ENCODE results near the gene POLR3C. TPM values are rescaled to one million over a fixed set of nuclear protein-coding genes. Genes with fewer than 3 reads are reported as not detected.
"Not testable (repeated sequence)": the region's sequence is repeated elsewhere in the genome, so short reads cannot be mapped to it uniquely, and the experiment has no call there.

The POLR3C gene
- total RNA-seq, 2 donors from 2014 or later = 16.0 to 19.5 TPM

DNA sequence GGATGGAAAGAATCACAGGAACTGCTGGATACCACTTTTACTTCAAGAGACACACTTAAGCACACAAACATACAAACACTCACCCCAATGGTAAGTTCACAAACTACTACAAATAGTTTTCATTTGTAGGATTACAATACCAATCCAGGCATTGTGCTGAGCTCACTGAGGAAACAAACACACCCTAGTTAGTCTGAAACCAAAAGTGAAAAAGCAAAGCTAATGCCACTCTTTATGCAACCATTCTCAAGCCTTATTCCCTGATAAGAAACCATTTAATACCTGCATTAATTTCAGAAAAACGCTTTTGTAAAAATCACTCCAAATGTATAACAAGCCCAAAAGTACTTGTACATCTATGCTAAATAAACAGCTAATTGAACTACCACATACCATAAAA is 38.5 kb upstream of the POLR3C start:
- no peaks in the 10 kb centered on the region for H3K36me3 ChIP-seq
- peak overlapping the region; percentile 34 to 78 for H3K27ac ChIP-seq
- peaks cover 0 to 38% of the 10 kb centered on the region in 2 donors for H3K4me1 ChIP-seq

DNA sequence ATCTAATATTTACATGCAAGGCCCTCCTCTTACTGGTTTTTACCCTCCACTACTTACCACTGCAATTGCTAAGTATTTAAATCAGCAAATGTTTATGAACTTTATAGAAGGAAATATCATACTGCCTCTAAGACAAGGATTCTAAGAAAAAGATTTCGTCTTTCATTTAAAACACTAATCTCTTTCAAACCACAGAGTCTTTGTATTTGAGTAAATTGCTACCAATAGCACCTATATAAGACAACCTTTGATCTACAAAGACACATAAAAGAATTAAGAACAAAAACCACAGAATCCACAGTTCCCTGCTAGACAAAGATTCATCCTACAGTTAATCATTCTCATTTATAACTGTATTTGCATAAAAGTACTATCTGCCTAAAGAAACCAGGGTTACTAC is 37.7 kb upstream of the POLR3C start:
- Histone ChIP-seq H3K9me3 (no peaks in the 10 kb centered on the region), H3K4me3 (no peak overlapping the region), H3K36me3 (no peaks in the 10 kb centered on the region), H3K27me3 (no peaks in the 10 kb centered on the region), H3K27ac (peak overlapping the region; percentile 34 to 78), H3K4me1 (peaks cover 0 to 32% of the 10 kb centered on the region in 2 donors)
- DNase-seq (ENCODE audit: low spot score) = no peak
- TF ChIP-seq, protein P1, sequence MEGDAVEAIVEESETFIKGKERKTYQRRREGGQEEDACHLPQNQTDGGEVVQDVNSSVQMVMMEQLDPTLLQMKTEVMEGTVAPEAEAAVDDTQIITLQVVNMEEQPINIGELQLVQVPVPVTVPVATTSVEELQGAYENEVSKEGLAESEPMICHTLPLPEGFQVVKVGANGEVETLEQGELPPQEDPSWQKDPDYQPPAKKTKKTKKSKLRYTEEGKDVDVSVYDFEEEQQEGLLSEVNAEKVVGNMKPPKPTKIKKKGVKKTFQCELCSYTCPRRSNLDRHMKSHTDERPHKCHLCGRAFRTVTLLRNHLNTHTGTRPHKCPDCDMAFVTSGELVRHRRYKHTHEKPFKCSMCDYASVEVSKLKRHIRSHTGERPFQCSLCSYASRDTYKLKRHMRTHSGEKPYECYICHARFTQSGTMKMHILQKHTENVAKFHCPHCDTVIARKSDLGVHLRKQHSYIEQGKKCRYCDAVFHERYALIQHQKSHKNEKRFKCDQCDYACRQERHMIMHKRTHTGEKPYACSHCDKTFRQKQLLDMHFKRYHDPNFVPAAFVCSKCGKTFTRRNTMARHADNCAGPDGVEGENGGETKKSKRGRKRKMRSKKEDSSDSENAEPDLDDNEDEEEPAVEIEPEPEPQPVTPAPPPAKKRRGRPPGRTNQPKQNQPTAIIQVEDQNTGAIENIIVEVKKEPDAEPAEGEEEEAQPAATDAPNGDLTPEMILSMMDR (IDR thresholded peaks at IDR 0.05) = no peak

More for the DNA sequence above, 38.5 kb upstream of the POLR3C start:
- Histone ChIP-seq H3K27me3 (no peaks in the 10 kb centered on the region), H3K4me3 (no peak overlapping the region), H3K9me3 (no peaks in the 10 kb centered on the region)
- no peak for DNase-seq (ENCODE audit: low spot score)
- TF ChIP-seq, protein P1 (IDR thresholded peaks at IDR 0.05) = no peak

DNA sequence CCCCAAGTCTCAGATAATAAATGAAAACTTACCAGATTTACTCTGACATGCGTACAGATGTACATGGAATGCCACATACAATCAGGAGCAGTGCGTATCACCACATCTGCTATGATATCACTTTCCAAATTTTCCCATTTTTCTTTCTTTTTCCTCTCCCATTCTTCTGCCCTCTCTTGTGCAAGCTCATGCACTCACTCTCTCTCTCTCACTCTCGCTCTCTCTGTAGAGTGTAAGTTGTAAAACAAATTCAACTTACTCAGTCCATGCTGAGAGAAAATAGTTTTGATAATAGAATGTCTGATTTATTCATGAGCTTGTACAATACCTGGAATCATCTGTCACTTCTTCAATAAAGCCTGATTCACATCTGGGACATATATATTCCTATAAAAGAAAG is 35.4 kb upstream of the POLR3C start:
- DNase-seq (ENCODE audit: low spot score) = no peak
- Histone ChIP-seq H3K36me3 (peaks cover 3% of the 10 kb centered on the region), H3K9me3 (no peaks in the 10 kb centered on the region), H3K27me3 (no peaks in the 10 kb centered on the region), H3K4me1 (peaks cover 0 to 24% of the 10 kb centered on the region in 2 donors), H3K27ac (no peak overlapping the region), H3K4me3 (no peak overlapping the region)
- TF ChIP-seq, protein P1 (IDR thresholded peaks at IDR 0.05) = no peak

DNA sequence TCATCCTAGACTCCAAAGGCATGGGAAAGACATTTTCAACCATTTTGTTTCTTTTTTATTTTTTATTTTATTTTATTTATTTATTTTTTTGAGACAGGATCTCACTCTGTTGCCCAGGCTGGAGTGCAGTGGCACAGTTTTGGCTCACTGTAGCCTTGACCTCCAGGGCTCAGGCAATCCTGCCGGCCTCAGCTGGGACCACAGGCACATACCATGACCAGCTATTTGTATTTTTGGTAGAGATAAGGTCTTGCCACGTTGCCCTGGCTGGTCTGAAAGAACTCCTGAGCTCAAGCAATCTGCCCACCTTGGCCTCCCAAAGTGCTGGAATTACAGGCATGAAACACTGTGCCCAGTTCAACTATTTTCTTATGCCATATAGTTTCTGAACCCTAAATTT is 32.1 kb upstream of the POLR3C start:
- not testable (repeated sequence) for H3K27ac ChIP-seq; H3K27me3 ChIP-seq; H3K36me3 ChIP-seq; H3K9me3 ChIP-seq; H3K4me1 ChIP-seq; DNase-seq (ENCODE audit: low spot score); H3K4me3 ChIP-seq

DNA sequence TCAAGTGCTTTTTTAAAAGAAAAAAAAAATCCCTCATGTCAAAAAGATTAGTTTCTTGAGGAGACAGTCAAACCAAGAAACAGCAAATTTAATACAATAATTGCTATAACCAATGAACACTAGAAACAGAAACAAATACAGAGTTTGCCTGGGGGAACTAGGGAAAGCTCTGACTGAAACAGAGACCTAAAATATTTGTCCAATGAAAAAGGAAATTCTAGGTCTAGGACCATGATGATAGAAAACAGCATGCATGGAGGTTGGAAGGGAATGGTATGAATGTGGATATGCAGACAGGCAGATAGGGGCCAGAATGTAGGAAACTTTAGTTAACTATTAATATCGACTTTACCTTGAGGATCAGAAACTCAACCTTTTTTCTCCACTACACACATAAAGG is 31.5 kb upstream of the POLR3C start:
- H3K27me3 ChIP-seq = no peaks in the 10 kb centered on the region
- no peak overlapping the region for H3K27ac ChIP-seq
- H3K9me3 ChIP-seq = peaks cover 0 to 5% of the 10 kb centered on the region in 2 donors
- DNase-seq (ENCODE audit: low spot score) = no peak
- peaks cover 3% of the 10 kb centered on the region for H3K36me3 ChIP-seq
- TF ChIP-seq, protein P1 (IDR thresholded peaks at IDR 0.05) = no peak
- peaks cover 0 to 5% of the 10 kb centered on the region in 2 donors for H3K4me1 ChIP-seq
- no peak overlapping the region for H3K4me3 ChIP-seq

DNA sequence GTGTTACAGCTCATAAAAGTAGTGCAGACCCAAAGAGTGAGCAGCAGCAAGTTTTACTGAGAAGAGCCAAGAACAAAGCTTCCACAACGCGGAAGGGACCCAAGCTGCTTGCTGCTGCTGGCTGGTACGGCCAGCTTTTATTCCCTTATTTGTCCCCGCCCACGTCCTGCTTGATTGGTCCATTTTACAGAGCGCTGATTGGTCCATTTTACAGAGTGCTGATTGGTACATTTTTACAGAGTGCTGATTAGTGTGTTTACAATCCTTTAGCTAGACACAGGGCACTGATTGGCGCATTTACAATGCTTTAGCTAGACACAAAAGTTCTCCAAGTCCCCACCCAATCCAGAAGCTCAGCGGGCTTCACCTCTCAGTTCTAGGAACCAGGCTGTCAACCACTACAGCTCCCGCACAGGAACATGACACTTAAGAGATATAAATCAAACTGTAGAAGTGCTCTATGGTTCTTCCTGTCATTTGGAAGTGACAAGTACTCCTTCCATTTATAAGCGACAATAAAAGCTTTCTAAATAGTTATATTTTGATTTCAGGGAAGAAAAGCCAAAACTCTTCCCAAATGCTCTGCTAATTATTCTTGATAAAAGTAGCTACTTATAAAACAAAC is 28.6 kb upstream of the POLR3C start:
- Histone ChIP-seq H3K27ac (no peak overlapping the region), H3K4me1 (peaks cover 0 to 11% of the 10 kb centered on the region in 2 donors)
- TF ChIP-seq, protein P1 (IDR thresholded peaks at IDR 0.05) = no peak

More for the DNA sequence above, 28.6 kb upstream of the POLR3C start:
- no peaks in the 10 kb centered on the region for H3K27me3 ChIP-seq
- H3K9me3 ChIP-seq = peaks cover 0 to 5% of the 10 kb centered on the region in 2 donors
- H3K4me3 ChIP-seq = no peak overlapping the region
- no peak for DNase-seq (ENCODE audit: low spot score)
- H3K36me3 ChIP-seq = peaks cover 3% of the 10 kb centered on the region

Measured in right atrium auricular region (tissue), 2 donors.